ENCODE results near the gene TMEM63B.
A peak's percentile ranks its signal among the peaks of the same experiment; 100 is the strongest.
"Not testable (repeated sequence)": the region's sequence is repeated elsewhere in the genome, so short reads cannot be mapped to it uniquely, and the experiment has no call there.

TMEM63B gene

GRCh38 chr6:44127186-44128019 is at the start of gene TMEM63B, which contains the start of gene MRPL14:
TMEM63B (plus strand) TSS chr6:44127554; CDS start chr6:44134585, 7,031 bp downstream.
MRPL14 (minus strand) TSS chr6:44127452; CDS start chr6:44116611, 10,841 bp downstream.
- DNase-seq = peak; percentile 78 to 92 (median 88)

GRCh38 chr6:44078219-44078826 is 49.0 kb upstream of the TMEM63B start:
- no peak for DNase-seq

GRCh38 chr6:44078827-44079671 is 48.3 kb upstream of the TMEM63B start:
- DNase-seq = no peak

GRCh38 chr6:44079672-44080071 is 47.7 kb upstream of the TMEM63B start:
- no peak for DNase-seq

GRCh38 chr6:44080561-44081521 is 46.5 kb upstream of the TMEM63B start:
- no peak for DNase-seq

- no peak for DNase-seq
These were observed 45.6 kb upstream of the TMEM63B start for GRCh38 chr6:44081753-44082152.

GRCh38 chr6:44082872-44083321 is 44.5 kb upstream of the TMEM63B start:
- DNase-seq = no peak

- DNase-seq = no peak
These were observed 42.9 kb upstream of the TMEM63B start for GRCh38 chr6:44084231-44085014.

- DNase-seq = no peak
These were observed 42.1 kb upstream of the TMEM63B start for GRCh38 chr6:44085219-44085618.

GRCh38 chr6:44086931-44087574 is 40.3 kb upstream of the TMEM63B start:
- DNase-seq = no peak

- DNase-seq = no peak
These were observed 39.7 kb upstream of the TMEM63B start for GRCh38 chr6:44087623-44088022.

- no peak for DNase-seq
These were observed 38.3 kb upstream of the TMEM63B start for GRCh38 chr6:44088827-44089590.

GRCh38 chr6:44090465-44090864 is 36.9 kb upstream of the TMEM63B start:
- DNase-seq = no peak

- not testable (repeated sequence) for DNase-seq
These were observed 36.0 kb upstream of the TMEM63B start for GRCh38 chr6:44091356-44091755.

- no peak for DNase-seq
These were observed 35.1 kb upstream of the TMEM63B start for GRCh38 chr6:44091981-44092884.

- DNase-seq = no peak
These were observed 34.3 kb upstream of the TMEM63B start for GRCh38 chr6:44093066-44093465.

GRCh38 chr6:44093750-44094402 is 33.5 kb upstream of the TMEM63B start:
- DNase-seq = no peak

All from stimulated activated naive CD4-positive, alpha-beta T cell (primary cell).